ENCODE data around the gene PDIA5.

Gene PDIA5

DNA sequence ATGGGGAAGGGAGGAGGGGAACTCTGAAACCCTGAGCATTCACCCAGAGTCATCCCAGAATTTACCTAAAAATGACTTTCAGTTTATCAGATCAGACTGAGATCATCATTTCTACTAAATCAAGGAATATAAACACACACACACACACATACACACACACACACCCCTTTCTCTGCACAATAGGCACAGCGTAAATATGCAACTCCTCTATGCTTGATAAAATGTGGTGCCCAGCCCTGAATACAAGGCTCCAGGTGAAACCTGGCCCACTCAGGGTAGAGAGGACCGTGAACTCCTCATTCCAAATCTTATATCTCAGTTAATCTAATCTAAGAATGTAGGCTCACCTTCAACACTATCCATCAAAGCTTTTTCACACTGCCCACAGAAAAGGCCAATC is 103.1 kb downstream of the PDIA5 start:
- no peaks in the 10 kb centered on the region for H3K4me1 ChIP-seq (ENCODE audit: low read depth, poor library complexity, severe bottlenecking)
- no peaks in the 10 kb centered on the region for H3K79me2 ChIP-seq (ENCODE audit: insufficient read depth, low read depth)
- no peak overlapping the region for H3K9ac ChIP-seq
- 0 out of 2 replicates have a peak, but pooled peaks cover under 1% of the 10 kb centered on the region for H3K36me3 ChIP-seq (ENCODE audit: insufficient read depth)
- H4K20me1 ChIP-seq (ENCODE audit: insufficient read depth) = no peaks in the 10 kb centered on the region
- no peak overlapping the region for H3K27ac ChIP-seq
- TF ChIP-seq CTCF (conservative IDR thresholded peaks at IDR 0.05; ENCODE audit: low read depth, low read length) = no peak
- H2AFZ ChIP-seq (ENCODE audit: low read depth) = no peak overlapping the region
- H3K4me3 ChIP-seq (IDR thresholded peaks at IDR 0.05; ENCODE audit: insufficient read depth, low read depth, low read length) = no peak overlapping the region
- H3K4me2 ChIP-seq = no peak overlapping the region
- H3K27me3 ChIP-seq (ENCODE audit: insufficient read depth, low read depth) = no peaks in the 10 kb centered on the region

DNA sequence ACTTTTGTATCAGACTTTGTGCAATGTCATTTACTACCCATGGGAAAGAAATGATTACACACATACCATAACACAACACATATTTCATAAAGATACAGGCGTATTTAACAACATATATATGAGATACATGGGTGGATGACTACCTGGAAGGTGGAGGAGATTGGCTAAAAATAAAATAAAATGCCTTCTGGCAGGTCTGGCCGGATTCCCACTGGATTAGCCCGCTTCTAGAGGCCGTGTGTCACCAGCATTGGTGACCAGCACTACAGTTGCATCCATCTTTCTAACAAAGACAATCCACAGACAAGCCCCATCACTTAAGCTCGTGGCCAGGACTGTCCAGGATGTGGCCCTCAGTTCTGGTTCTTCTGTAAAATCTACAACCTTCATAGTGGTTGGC is 114.0 kb downstream of the PDIA5 start:
- Histone ChIP-seq H3K36me3 (ENCODE audit: insufficient read depth) (no peaks in the 10 kb centered on the region; the same call in 1 of the 2 replicates), H3K4me3 (IDR thresholded peaks at IDR 0.05; ENCODE audit: insufficient read depth, low read depth, low read length) (no peak overlapping the region), H3K4me1 (ENCODE audit: low read depth, poor library complexity, severe bottlenecking) (no peaks in the 10 kb centered on the region), H3K9ac (no peak overlapping the region), H3K79me2 (ENCODE audit: insufficient read depth, low read depth) (no peaks in the 10 kb centered on the region), H3K4me2 (no peak overlapping the region), H3K27me3 (ENCODE audit: insufficient read depth, low read depth) (no peaks in the 10 kb centered on the region), H3K27ac (no peak overlapping the region), H4K20me1 (ENCODE audit: insufficient read depth) (no peaks in the 10 kb centered on the region), H2AFZ (ENCODE audit: low read depth) (no peak overlapping the region)
- no peak for TF ChIP-seq CTCF (conservative IDR thresholded peaks at IDR 0.05; ENCODE audit: low read depth, low read length)

DNA sequence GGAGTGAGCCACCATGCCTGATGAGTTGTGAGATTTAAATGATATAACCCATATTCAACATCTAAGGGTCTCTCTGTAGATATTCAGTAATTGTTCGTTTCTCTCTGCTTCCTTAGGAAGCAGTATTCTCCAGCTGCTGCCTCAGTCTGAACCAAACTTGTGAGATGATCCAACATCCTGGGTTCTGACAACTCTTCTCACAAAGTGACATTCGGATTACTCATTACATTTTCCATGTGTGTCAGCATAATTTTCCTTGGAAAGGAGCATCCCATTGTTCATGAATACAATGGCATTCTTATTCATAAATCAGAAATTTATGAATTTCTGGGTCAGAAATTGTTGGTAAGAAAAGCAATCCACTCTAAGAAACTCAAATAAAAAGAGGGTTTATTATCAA is 119.9 kb downstream of the PDIA5 start:
- Histone ChIP-seq H3K4me3 (IDR thresholded peaks at IDR 0.05; ENCODE audit: insufficient read depth, low read depth, low read length) (no peak overlapping the region), H4K20me1 (ENCODE audit: insufficient read depth) (no peaks in the 10 kb centered on the region), H3K4me1 (ENCODE audit: low read depth, poor library complexity, severe bottlenecking) (no peaks in the 10 kb centered on the region), H3K27me3 (ENCODE audit: insufficient read depth, low read depth) (no peaks in the 10 kb centered on the region), H3K4me2 (no peak overlapping the region), H3K9ac (no peak overlapping the region), H2AFZ (ENCODE audit: low read depth) (no peak overlapping the region), H3K36me3 (ENCODE audit: insufficient read depth) (no peaks in the 10 kb centered on the region; the same call in 1 of the 2 replicates), H3K27ac (no peak overlapping the region), H3K79me2 (ENCODE audit: insufficient read depth, low read depth) (no peaks in the 10 kb centered on the region)
- no peak for TF ChIP-seq CTCF (conservative IDR thresholded peaks at IDR 0.05; ENCODE audit: low read depth, low read length)

DNA sequence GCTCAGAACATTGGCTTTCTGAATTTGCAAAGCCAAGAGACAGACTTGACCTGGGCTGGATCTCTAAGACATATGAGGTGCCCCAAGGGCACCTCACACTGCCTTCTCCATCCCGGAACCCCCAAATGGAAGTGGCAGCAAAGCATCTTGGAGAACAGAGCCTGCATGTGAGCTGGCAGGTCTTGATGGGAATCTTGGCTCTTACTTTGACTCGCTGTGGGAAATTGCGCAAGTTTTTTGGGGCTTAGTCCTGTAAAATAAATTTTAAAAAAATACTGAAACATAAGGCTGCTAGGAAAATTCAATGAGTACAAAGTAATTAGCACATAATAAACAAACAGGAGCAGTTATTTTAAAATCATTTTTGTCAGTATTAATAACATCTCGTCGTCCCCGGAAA is 121.2 kb downstream of the PDIA5 start:
- H3K36me3 ChIP-seq (ENCODE audit: insufficient read depth) = no peaks in the 10 kb centered on the region
- no peak overlapping the region for H2AFZ ChIP-seq (ENCODE audit: low read depth)
- H3K9ac ChIP-seq = no peak overlapping the region
- H4K20me1 ChIP-seq (ENCODE audit: insufficient read depth) = no peaks in the 10 kb centered on the region
- H3K4me2 ChIP-seq = no peak overlapping the region
- no peaks in the 10 kb centered on the region for H3K27me3 ChIP-seq (ENCODE audit: insufficient read depth, low read depth)
- no peak overlapping the region for H3K4me3 ChIP-seq (IDR thresholded peaks at IDR 0.05; ENCODE audit: insufficient read depth, low read depth, low read length)
- no peak overlapping the region for H3K27ac ChIP-seq
- TF ChIP-seq CTCF (conservative IDR thresholded peaks at IDR 0.05; ENCODE audit: low read depth, low read length) = no peak
- H3K4me1 ChIP-seq (ENCODE audit: low read depth, poor library complexity, severe bottlenecking) = no peaks in the 10 kb centered on the region
- no peaks in the 10 kb centered on the region for H3K79me2 ChIP-seq (ENCODE audit: insufficient read depth, low read depth)

All from KMS-11 (cell line).